Ecto neural progenitor cell (in vitro differentiated cells): ENCODE measurements around the gene UCK2.

Source experiments
- DNase-seq: peaks from one replicate; pipeline ENCODE4 v3.0.0-alpha.2; 2018; ENCODE audit warnings: low spot score

The UCK2 gene

GRCh38 chr1:165900576-165901380, 73.4 kb downstream of the UCK2 start:
- no peak for DNase-seq

DNA sequence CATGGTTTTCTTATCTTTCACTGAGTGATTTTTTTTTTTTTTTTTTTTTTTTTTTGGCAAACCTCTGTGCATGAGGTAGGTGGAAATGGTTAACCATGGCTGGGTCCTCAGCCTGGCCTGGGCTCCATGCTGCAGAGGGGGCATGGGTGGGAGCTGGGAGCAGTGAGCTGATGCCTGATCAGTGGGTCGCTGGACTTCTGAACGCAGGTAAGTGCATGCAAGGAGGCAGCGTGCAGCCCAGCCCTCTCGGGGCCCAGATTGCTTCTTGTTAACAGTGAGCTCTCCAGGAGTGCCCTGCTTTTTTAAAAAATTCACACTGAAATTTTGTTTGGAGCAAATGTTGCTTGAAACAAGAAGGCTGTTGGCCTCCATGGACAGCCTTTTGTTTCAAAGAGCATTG, 75.2 kb downstream of the UCK2 start:
- no peak for DNase-seq

- DNase-seq: no peak
These were observed 76.3 kb downstream of the UCK2 start for GRCh38 chr1:165903672-165904071.

DNA sequence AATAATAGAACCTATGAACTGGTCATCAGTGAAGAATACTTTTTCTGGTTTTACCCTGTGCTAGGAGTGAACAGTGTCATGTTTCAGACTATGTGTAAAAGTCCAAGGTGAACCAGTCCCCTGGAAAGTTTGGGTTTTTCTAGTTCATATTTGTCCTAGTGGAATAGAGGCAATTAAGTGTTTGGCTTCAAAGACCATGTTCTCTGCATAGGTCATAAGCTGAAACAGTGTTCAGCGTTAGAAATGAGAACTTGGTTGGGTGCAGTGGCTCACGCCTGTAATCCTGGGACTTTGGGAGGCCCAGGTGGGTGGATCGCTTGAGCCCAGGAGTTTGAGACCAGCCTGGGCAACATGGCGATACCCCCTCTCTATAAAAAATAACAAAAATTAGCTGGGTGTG, 77.5 kb downstream of the UCK2 start:
- no peak for DNase-seq

GRCh38 chr1:165905853-165906252, 78.4 kb downstream of the UCK2 start:
- DNase-seq: no peak

GRCh38 chr1:165907256-165907857, 79.9 kb downstream of the UCK2 start:
- no peak for DNase-seq

- DNase-seq: no peak
These were observed 83.5 kb downstream of the UCK2 start for GRCh38 chr1:165910764-165911421.

DNA sequence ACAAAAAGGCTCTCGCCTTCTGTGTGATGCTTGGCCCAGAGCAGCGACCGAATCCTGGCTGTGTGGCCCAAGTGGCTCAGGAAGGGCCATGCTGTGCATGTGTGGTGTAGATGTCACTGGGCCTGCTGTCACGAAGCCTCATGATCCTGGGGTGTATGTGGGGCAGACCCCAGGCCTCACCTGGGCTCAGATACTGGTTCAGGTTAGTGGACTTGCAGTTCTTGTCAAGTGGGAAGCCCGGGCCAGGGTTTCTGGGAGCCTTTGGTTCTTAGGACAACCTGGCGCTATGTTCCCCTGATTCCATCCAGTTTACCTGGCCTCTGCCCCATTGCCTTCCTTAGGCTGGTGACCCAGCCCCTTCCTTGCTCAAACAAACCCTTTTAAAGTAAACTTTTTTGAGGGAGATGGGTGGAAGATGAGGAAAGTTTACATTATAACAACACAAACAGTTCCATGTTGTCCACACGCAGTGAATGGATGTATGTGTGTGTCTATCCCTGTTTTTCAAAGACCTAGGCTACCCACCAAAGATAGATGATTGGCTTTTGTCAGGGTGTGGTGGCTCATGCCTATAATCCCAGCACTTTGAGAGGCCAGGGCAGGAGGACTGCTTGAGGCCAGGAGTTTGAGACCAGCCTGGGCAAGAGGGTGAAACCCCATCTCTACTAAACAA, 84.3 kb downstream of the UCK2 start:
- DNase-seq: no peak

GRCh38 chr1:165912638-165913037, 85.2 kb downstream of the UCK2 start:
- no peak for DNase-seq

DNA sequence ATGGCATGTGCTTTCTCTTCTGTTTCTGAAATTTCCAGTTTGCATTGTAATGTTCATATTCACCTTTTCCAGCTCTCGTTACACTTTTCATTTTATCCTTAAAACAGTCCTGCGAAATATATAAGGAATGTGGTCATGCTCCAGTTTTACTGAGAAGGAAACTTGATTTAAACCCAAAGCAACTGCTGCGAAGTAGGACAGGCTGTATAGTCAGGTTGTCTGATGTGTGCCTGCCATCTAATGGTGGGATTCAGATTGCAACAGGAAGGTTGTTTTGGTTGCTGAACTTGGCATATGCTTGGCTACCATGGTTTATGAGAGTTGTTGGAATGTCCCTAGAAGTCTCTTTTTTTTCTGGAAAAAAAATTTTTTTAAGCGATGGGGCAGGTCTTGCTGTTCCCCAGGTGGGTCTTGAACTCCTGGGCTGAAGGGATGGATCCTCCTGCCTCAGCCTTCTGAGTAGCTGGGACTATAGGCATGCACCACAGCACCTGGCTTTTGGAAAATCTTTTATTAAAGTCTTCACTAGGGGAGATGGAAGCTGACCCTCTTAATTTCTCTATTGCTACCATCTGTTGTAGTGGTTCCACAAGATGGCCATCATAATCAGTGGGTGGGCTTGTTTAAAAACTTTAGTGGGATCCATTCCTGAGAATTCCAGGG, 86.9 kb downstream of the UCK2 start:
- peak; percentile 67 for DNase-seq

DNA sequence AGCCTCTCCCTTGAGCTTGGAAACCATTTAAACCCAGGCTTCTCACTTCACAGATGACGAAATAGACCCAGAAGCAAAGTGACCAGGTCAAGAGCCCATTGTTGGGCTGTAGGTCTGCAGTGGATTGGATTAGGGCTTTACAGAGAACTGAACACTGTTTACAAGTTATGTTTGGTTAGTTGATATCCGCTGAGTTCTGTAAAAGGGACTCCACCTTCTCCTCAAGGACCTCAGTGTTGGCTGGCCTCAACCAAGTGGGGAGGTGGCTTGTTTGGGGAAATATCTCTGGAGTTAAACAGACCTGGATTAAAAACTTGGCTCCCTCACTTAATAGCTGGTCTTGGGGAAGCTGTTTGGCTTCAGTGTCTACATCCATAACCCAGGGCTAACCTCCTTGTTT, 88.1 kb downstream of the UCK2 start:
- DNase-seq: no peak

GRCh38 chr1:165915932-165916348, 88.5 kb downstream of the UCK2 start:
- no peak for DNase-seq

DNA sequence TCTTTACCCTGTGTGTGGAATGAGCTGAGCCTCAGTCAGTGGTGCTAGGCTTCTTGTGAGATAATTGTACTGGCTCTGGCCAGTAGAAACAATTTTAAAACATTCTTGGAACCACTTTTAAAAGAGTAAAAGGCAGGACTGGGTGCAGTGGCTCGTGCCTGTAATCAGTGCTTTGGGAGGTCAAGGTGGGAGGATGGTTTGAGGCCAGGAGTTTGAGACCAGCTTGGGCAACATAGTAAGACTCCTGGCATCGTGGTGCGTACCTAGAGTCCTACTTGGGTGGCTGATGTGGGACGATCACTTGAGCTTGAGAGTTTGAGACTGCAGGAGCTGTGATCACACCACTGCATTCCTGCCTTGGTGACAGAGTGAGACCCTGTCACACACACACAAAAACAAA, 89.8 kb downstream of the UCK2 start:
- DNase-seq: no peak

DNA sequence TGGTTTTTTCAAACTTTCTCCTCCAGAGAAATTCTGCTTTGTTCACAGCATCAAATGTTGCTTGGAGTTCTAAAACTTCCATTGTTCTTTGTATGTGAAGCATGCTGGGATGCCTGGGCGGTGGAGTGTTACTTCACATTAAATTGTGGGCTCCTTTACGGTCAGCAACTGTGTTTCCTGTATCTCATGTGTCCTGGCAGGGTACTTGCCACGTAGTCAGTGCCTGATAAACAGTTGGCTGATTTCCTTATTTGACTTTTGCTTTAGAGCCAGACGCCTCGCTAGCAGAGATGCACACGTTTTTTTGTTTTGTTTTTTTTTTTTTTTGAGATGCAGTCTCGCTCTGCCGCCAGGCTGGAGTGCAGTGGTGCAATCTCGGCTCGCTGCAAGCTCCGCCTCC, 96.7 kb downstream of the UCK2 start:
- DNase-seq: no peak

DNA sequence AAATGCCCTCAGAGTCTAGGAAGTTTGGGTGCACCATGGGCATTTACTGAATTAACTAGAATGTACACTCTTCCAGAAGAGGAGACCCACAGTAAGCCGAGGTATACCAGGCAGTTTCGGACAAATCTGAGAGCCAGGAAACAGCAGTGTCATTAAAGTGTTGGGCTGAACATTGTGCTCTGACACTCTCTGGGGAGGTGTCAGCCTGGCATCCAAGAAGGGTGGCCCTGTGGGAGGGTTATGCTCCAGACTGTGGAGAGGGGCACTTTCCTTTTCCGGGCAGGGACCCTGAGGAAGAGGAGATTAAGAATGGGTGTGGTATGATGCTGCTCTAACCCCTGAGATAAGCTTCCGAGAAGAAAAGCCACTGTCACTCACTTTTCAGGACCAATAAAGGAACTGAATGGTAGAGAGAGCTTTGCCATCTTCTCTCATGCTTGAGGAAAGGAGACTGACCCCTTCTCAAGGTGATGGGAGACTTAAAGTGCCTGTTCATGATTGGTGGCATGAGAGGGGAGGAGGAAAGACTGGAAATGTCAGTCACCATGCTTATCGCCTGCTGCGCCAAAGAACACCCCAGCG, 98.2 kb downstream of the UCK2 start:
- no peak for DNase-seq

GRCh38 chr1:165927169-165927568, 99.8 kb downstream of the UCK2 start:
- no peak for DNase-seq

GRCh38 chr1:165928075-165928731, 100.8 kb downstream of the UCK2 start:
- no peak for DNase-seq

DNA sequence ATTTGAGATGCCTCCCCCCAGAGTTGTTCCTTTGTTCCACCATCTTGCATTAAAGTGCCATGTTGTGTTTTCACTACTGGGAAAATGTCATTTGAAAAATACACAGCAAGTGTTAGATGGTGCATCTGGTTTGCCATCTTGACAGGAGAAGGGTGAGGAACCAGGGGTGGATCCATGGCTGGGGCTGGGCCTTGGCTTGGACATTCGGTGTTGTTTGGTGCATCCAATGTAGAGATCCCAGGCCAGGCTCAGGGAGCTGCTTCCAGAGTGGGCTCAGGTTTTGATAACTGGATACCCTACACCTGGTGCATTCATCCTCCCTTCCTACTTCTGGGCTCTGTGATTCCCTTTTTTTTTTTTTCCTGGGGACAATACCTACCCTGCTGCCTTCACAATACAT, 103.5 kb downstream of the UCK2 start:
- DNase-seq: no peak

DNA sequence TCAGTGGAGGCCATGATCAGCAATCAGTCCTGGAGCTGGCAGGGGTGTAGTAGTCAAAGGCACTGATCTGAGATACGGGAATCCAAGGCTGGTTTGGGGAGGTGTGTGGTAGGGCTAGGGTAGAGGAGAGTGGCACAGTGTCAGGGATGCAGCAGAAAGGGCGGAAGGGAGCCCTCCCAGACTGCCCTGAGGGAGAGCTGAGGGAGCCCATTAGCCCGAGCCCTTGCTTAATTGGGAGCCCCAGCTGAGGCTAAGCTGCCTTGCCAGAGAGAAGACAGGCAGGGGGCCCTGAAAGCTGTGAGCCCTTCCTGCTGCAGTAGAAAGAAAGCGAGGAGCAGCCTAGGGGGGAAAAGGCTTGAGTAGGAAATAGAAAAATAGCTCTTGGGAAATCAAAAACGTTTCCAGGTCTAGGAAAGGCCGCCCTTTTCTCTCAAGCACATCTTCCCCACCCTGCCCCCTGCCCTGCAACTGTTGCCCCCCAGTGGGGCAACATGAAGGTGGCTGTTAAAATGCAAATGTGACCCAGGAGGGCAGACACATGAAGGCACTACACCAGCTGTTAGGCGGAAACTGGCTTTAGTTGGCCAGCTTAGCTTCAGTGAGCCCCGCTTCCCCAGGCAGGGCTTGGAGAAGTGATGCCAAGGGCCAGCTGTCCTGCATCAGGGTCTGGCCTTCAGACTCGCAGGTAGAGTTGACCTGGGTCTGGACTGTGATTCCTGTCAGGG, 106.2 kb downstream of the UCK2 start:
- DNase-seq: no peak

DNA sequence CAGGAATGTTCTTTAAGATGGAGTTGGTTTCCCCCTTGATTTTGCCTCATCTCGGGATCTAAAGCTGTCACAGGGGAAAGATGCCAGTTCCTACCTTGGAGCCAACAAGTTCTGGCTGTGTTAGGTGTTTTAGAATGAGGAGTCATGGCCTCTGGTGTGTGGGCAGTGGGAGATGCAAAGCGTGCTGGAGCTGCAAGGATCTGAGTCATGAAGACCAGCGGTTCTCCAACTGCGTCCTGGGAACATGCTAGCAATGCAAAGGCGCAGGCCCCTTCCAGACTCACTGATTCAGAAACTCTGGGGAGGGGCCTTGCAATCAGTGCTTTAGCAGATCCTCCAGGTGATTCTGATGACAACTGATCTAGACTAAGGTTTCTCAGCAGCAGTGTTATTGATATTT, 109.1 kb downstream of the UCK2 start:
- DNase-seq: no peak

DNA sequence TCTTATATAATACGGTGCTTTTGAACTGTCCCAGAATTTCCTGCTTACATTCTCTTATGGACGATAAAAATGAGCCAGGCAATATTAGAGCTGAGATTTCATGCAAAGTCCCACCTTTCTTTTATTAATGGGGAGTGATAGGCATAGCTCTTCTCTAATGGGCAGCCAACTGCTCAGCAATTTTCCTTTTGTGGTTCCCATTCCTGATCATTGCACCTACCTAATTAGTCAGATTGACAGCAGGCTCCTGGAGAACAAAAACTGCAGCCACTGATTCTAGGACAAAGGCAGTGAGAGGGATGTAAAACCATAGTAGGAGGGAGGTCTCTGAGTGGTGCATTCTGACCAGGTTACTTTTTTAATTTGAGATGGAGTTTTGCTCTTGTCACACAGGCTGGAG, 110.4 kb downstream of the UCK2 start:
- no peak for DNase-seq
